K562 (cell line): ENCODE results near the gene CROCC2. TPM values are rescaled to one million over a fixed set of nuclear protein-coding genes. Genes with fewer than 3 reads are reported as not detected.

Source experiments
- ASH1L ChIP-seq: fragments of 450-650 bp; IDR thresholded peaks from 2 replicates; pipeline ENCODE4 v1.6.1; 2018; ENCODE audit warnings: borderline replicate concordance, mild to moderate bottlenecking, low read depth; ENCODE audit not compliant: partially characterized antibody
- CXXC5 ChIP-seq: fragments of 250-450 bp; sonication (Bioruptor Pico); IDR thresholded peaks from 2 replicates; pipeline ENCODE4 v1.8.0; 2022; ENCODE audit warnings: inconsistent platforms, mild to moderate bottlenecking, moderate library complexity
- EP300 ChIP-seq: IDR thresholded peaks from 2 replicates; pipeline ENCODE4 v1.6.1; 2012; ENCODE audit warnings: low read length, improper control_type of control experiment
- HMG20B ChIP-seq: fragments of 250-450 bp; sonication (Bioruptor Pico); IDR thresholded peaks from 2 replicates; pipeline ENCODE4 v1.5.0; 2021; ENCODE audit warnings: mild to moderate bottlenecking
- MTF1 ChIP-seq: fragments of 250-450 bp; sonication (Bioruptor Pico); IDR thresholded peaks from 2 replicates; pipeline ENCODE4 v1.9.0; 2021; ENCODE audit warnings: moderate library complexity, mild to moderate bottlenecking, inconsistent platforms, borderline replicate concordance
- RAD51 ChIP-seq: fragments of 450-650 bp; IDR thresholded peaks from 2 replicates; pipeline ENCODE4 v1.7.1; 2016; ENCODE audit warnings: low read depth, mild to moderate bottlenecking, borderline replicate concordance
- RBFOX2 ChIP-seq: fragments of 200-400 bp; formaldehyde crosslinking; IDR thresholded peaks from 2 replicates; pipeline ENCODE4 v1.6.1; 2017; ENCODE audit warnings: low read depth, mild to moderate bottlenecking, low read length, moderate library complexity
- SMC3 ChIP-seq: conservative IDR thresholded peaks from 2 replicates; pipeline ENCODE4 v1.6.1; 2011; ENCODE audit warnings: low read depth, low read length, improper control_type of control experiment; ENCODE audit not compliant: insufficient read depth
- TEAD1 ChIP-seq, 2 experiments: fragments of 450-650 bp in 1 of 2; sonication (generic) in 1 of 2; formaldehyde crosslinking; IDR thresholded peaks; 2 replicates each; pipeline versions ENCODE4 v1.4.0 to v1.8.0; 2020 to 2022; ENCODE audit warnings: mild to moderate bottlenecking in 2 of 2, missing genetic modification reagents in 1 of 2
- ZEB2 ChIP-seq: fragments of 450-650 bp; IDR thresholded peaks from 2 replicates; pipeline ENCODE4 v1.6.1; 2016
- ZNF282 ChIP-seq: sonication (generic); formaldehyde crosslinking; IDR thresholded peaks from 2 replicates; pipeline ENCODE4 v1.8.1; 2023; ENCODE audit warnings: missing genetic modification reagents
- polyA plus RNA-seq, 8 experiments: library from polyadenylated mRNA; depleted of rRNA in 4 of 8; stranded (reverse) in 5 of 8; unstranded in 3 of 8; fragments of >200 nt; fragmentation: Nextera tagmentation in 2 of 8; fragmentation: Illumina TruSeq in 1 of 8; extraction: Ambion mirVana in 2 of 8; extraction: Trizol in 1 of 8; gene quantifications; 2 replicates each; pipeline versions ENCODE4 v1.2.1 to v1.2.3, GENCODE V29; 2011 to 2014; ENCODE audit warnings: inconsistent platforms in 1 of 8, missing spikeins in 1 of 8
- total RNA-seq, 7 experiments: library from RNA; depleted of rRNA in 6 of 7; stranded (reverse); fragments of >200 nt in 6 of 7; fragmentation: Illumina TruSeq in 2 of 7; extraction: Trizol in 2 of 7; gene quantifications; 2 replicates each; pipeline versions ENCODE4 v1.2.1 to v1.2.3, GENCODE V29; 2011 to 2021; ENCODE audit warnings: low replicate concordance in 1 of 7
- TF ChIP-seq, protein P1 (sequence below): fragments of 250-450 bp; sonication (Bioruptor Pico); IDR thresholded peaks from 2 replicates; pipeline ENCODE4 v1.5.0; 2021; ENCODE audit warnings: mild to moderate bottlenecking, borderline replicate concordance

CROCC2 gene
- total and polyA plus RNA-seq, 9 of the 15 experiments (the other 6 are each of a cell fraction or from before 2014, with no cell fraction given), result not detected

DNA sequence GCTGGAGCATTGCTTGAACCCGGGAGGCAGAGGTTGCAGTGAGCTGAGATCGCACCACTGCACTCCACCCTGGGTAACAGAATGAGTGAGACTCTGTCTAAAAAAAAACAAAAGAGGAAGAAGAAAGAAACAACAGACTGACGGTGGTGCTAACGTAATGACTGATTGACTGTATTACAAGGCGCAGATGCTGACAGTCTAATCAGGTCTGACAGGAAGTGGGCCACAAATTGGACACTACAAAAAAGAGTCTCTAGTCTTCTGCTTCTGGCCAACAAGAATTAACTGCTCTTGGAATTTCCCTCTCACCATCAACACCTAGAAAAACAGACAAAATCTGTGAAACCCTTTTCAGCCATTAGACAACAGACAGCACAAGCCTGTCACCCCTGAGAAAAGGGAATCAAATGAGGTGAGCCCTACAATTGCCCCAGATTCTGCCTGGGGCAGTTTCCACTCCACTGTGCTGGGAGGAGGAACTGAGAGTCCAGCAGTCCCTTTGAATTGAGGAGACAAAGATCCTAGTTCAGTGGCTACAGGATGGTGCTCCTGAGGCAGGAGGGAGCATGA is 135.5 kb downstream of the CROCC2 start (continued):
- TF ChIP-seq HMG20B (CRISPR knock-in tag), result no peak
- TF ChIP-seq ZEB2, result no peak
- TF ChIP-seq SMC3, result no peak
- TF ChIP-seq EP300, result no peak
- no peak for TF ChIP-seq RAD51
- no peak for TF ChIP-seq RBFOX2
- TF ChIP-seq TEAD1 (CRISPR knock-in tag; IDR thresholded peaks at IDR 0.05), result no peak
- TF ChIP-seq ASH1L, result no peak
- TF ChIP-seq ZNF282, result no peak
- TF ChIP-seq, protein P1, sequence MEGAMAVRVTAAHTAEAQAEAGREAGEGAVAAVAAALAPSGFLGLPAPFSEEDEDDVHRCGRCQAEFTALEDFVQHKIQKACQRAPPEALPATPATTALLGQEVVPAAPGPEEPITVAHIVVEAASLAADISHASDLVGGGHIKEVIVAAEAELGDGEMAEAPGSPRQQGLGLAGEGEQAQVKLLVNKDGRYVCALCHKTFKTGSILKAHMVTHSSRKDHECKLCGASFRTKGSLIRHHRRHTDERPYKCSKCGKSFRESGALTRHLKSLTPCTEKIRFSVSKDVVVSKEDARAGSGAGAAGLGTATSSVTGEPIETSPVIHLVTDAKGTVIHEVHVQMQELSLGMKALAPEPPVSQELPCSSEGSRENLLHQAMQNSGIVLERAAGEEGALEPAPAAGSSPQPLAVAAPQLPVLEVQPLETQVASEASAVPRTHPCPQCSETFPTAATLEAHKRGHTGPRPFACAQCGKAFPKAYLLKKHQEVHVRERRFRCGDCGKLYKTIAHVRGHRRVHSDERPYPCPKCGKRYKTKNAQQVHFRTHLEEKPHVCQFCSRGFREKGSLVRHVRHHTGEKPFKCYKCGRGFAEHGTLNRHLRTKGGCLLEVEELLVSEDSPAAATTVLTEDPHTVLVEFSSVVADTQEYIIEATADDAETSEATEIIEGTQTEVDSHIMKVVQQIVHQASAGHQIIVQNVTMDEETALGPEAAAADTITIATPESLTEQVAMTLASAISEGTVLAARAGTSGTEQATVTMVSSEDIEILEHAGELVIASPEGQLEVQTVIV, result no peak
- no peak for TF ChIP-seq MTF1 (CRISPR knock-in tag)
- TF ChIP-seq CXXC5 (CRISPR knock-in tag), result no peak

Other genes with a start within 250 kb of the CROCC2 start
Only the 7 nearest of the 9 such genes appear.
- not detected in 2 replicates for gene AQP12B, start 223.5 kb upstream of the CROCC2 start, total RNA-seq (2014; rRNA removed)
- not detected in 2 replicates for gene AQP12B, start 223.5 kb upstream of the CROCC2 start, total RNA-seq (2014; rRNA removed; fragmentation: Illumina TruSeq; extraction: Trizol)
- not detected in 2 replicates for gene AQP12B, start 223.5 kb upstream of the CROCC2 start, total RNA-seq (2015; rRNA removed; fragmentation: Illumina TruSeq; extraction: Trizol)
- not detected in 2 replicates for gene AQP12B, start 223.5 kb upstream of the CROCC2 start, total RNA-seq (2021)
- not detected in 2 replicates for gene AQP12B, start 223.5 kb upstream of the CROCC2 start, polyA plus RNA-seq (2011; rRNA removed)
- not detected in 2 replicates for gene AQP12B, start 223.5 kb upstream of the CROCC2 start, polyA plus RNA-seq (2014; fragmentation: Illumina TruSeq; extraction: Trizol)
- not detected for gene AQP12B, start 223.5 kb upstream of the CROCC2 start, polyA plus RNA-seq (2014; fragmentation: Nextera tagmentation; extraction: Ambion mirVana)
- gene AQP12B, start 223.5 kb upstream of the CROCC2 start, polyA plus RNA-seq (2014; rRNA removed), result not detected in 2 replicates
- gene AQP12A, start 214.5 kb upstream of the CROCC2 start, total RNA-seq (2014; rRNA removed), result not detected in 2 replicates
- not detected in 2 replicates for gene AQP12A, start 214.5 kb upstream of the CROCC2 start, total RNA-seq (2014; rRNA removed; fragmentation: Illumina TruSeq; extraction: Trizol)
- gene AQP12A, start 214.5 kb upstream of the CROCC2 start, total RNA-seq (2015; rRNA removed; fragmentation: Illumina TruSeq; extraction: Trizol), result not detected in 2 replicates
- gene AQP12A, start 214.5 kb upstream of the CROCC2 start, total RNA-seq (2021), result not detected in 2 replicates
- gene AQP12A, start 214.5 kb upstream of the CROCC2 start, polyA plus RNA-seq (2011; rRNA removed), result not detected in 2 replicates
- not detected in 2 replicates for gene AQP12A, start 214.5 kb upstream of the CROCC2 start, polyA plus RNA-seq (2014; fragmentation: Illumina TruSeq; extraction: Trizol)
- gene AQP12A, start 214.5 kb upstream of the CROCC2 start, polyA plus RNA-seq (2014; fragmentation: Nextera tagmentation; extraction: Ambion mirVana), result not detected
- gene AQP12A, start 214.5 kb upstream of the CROCC2 start, polyA plus RNA-seq (2014; rRNA removed), result not detected in 2 replicates
- 0.29 and 0.59 TPM in 2 replicates for gene KIF1A, start 86.1 kb upstream of the CROCC2 start, total RNA-seq (2014; rRNA removed)
- gene KIF1A, start 86.1 kb upstream of the CROCC2 start, total RNA-seq (2014; rRNA removed; fragmentation: Illumina TruSeq; extraction: Trizol), result 0.33 TPM in 1 of 2 replicates, not detected in the other
- gene KIF1A, start 86.1 kb upstream of the CROCC2 start, total RNA-seq (2015; rRNA removed; fragmentation: Illumina TruSeq; extraction: Trizol), result 0.07 and 0.11 TPM in 2 replicates
- 0.94 and 1.4 TPM in 2 replicates for gene KIF1A, start 86.1 kb upstream of the CROCC2 start, total RNA-seq (2021)
- gene KIF1A, start 86.1 kb upstream of the CROCC2 start, polyA plus RNA-seq (2011; rRNA removed), result 0.39 and 0.45 TPM in 2 replicates
- gene KIF1A, start 86.1 kb upstream of the CROCC2 start, polyA plus RNA-seq (2014; fragmentation: Illumina TruSeq; extraction: Trizol), result 0.39 and 1.1 TPM in 2 replicates
- gene KIF1A, start 86.1 kb upstream of the CROCC2 start, polyA plus RNA-seq (2014; fragmentation: Nextera tagmentation; extraction: Ambion mirVana), result not detected
- gene KIF1A, start 86.1 kb upstream of the CROCC2 start, polyA plus RNA-seq (2014; rRNA removed), result 0.12 and 0.15 TPM in 2 replicates
- not detected in 2 replicates for gene AGXT, start 37.5 kb upstream of the CROCC2 start, total RNA-seq (2014; rRNA removed)
- gene AGXT, start 37.5 kb upstream of the CROCC2 start, total RNA-seq (2014; rRNA removed; fragmentation: Illumina TruSeq; extraction: Trizol), result not detected in 2 replicates
- not detected in 2 replicates for gene AGXT, start 37.5 kb upstream of the CROCC2 start, total RNA-seq (2015; rRNA removed; fragmentation: Illumina TruSeq; extraction: Trizol)
- 0.18 TPM in 2 replicates for gene AGXT, start 37.5 kb upstream of the CROCC2 start, total RNA-seq (2021)
- not detected in 2 replicates for gene AGXT, start 37.5 kb upstream of the CROCC2 start, polyA plus RNA-seq (2011; rRNA removed)
- gene AGXT, start 37.5 kb upstream of the CROCC2 start, polyA plus RNA-seq (2014; fragmentation: Illumina TruSeq; extraction: Trizol), result not detected in 2 replicates
- gene AGXT, start 37.5 kb upstream of the CROCC2 start, polyA plus RNA-seq (2014; fragmentation: Nextera tagmentation; extraction: Ambion mirVana), result not detected
- not detected in 2 replicates for gene AGXT, start 37.5 kb upstream of the CROCC2 start, polyA plus RNA-seq (2014; rRNA removed)
- not detected in 2 replicates for gene MAB21L4, start 10.2 kb upstream of the CROCC2 start, total RNA-seq (2014; rRNA removed)
- gene MAB21L4, start 10.2 kb upstream of the CROCC2 start, total RNA-seq (2014; rRNA removed; fragmentation: Illumina TruSeq; extraction: Trizol), result not detected in 2 replicates
- gene MAB21L4, start 10.2 kb upstream of the CROCC2 start, total RNA-seq (2015; rRNA removed; fragmentation: Illumina TruSeq; extraction: Trizol), result not detected in 2 replicates
- not detected in 2 replicates for gene MAB21L4, start 10.2 kb upstream of the CROCC2 start, total RNA-seq (2021)
- 0.05 TPM in 1 of 2 replicates, not detected in the other for gene MAB21L4, start 10.2 kb upstream of the CROCC2 start, polyA plus RNA-seq (2011; rRNA removed)
- 0.07 TPM in 1 of 2 replicates, not detected in the other for gene MAB21L4, start 10.2 kb upstream of the CROCC2 start, polyA plus RNA-seq (2014; fragmentation: Illumina TruSeq; extraction: Trizol)
- gene MAB21L4, start 10.2 kb upstream of the CROCC2 start, polyA plus RNA-seq (2014; fragmentation: Nextera tagmentation; extraction: Ambion mirVana), result not detected
- gene MAB21L4, start 10.2 kb upstream of the CROCC2 start, polyA plus RNA-seq (2014; rRNA removed), result 0.03 TPM in 1 of 2 replicates, not detected in the other
- gene SNED1, start 92.3 kb downstream of the CROCC2 start, total RNA-seq (2014; rRNA removed), result not detected in 2 replicates
- gene SNED1, start 92.3 kb downstream of the CROCC2 start, total RNA-seq (2014; rRNA removed; fragmentation: Illumina TruSeq; extraction: Trizol), result not detected in 2 replicates
- not detected in 2 replicates for gene SNED1, start 92.3 kb downstream of the CROCC2 start, total RNA-seq (2015; rRNA removed; fragmentation: Illumina TruSeq; extraction: Trizol)
- 0.02 and 0.07 TPM in 2 replicates for gene SNED1, start 92.3 kb downstream of the CROCC2 start, total RNA-seq (2021)
- 0.06 TPM in 1 of 2 replicates, not detected in the other for gene SNED1, start 92.3 kb downstream of the CROCC2 start, polyA plus RNA-seq (2011; rRNA removed)
- gene SNED1, start 92.3 kb downstream of the CROCC2 start, polyA plus RNA-seq (2014; fragmentation: Illumina TruSeq; extraction: Trizol), result not detected in 2 replicates
- under 1 TPM; 0.03 to 0.04 TPM for gene SNED1, start 92.3 kb downstream of the CROCC2 start, polyA plus RNA-seq (2014; fragmentation: Nextera tagmentation; extraction: Ambion mirVana)
- gene SNED1, start 92.3 kb downstream of the CROCC2 start, polyA plus RNA-seq (2014; rRNA removed), result 0.03 TPM in 1 of 2 replicates, not detected in the other
- gene MTERF4, start 196.0 kb downstream of the CROCC2 start, total RNA-seq (2014; rRNA removed), result 15.6 and 19.7 TPM in 2 replicates
- gene MTERF4, start 196.0 kb downstream of the CROCC2 start, total RNA-seq (2014; rRNA removed; fragmentation: Illumina TruSeq; extraction: Trizol), result 21.2 and 25.4 TPM in 2 replicates
- gene MTERF4, start 196.0 kb downstream of the CROCC2 start, total RNA-seq (2015; rRNA removed; fragmentation: Illumina TruSeq; extraction: Trizol), result 22.8 and 23.6 TPM in 2 replicates
- gene MTERF4, start 196.0 kb downstream of the CROCC2 start, total RNA-seq (2021), result 15.3 and 16.4 TPM in 2 replicates
- 19.5 and 29.6 TPM in 2 replicates for gene MTERF4, start 196.0 kb downstream of the CROCC2 start, polyA plus RNA-seq (2011; rRNA removed)
- 26.7 and 28.1 TPM in 2 replicates for gene MTERF4, start 196.0 kb downstream of the CROCC2 start, polyA plus RNA-seq (2014; fragmentation: Illumina TruSeq; extraction: Trizol)
- gene MTERF4, start 196.0 kb downstream of the CROCC2 start, polyA plus RNA-seq (2014; fragmentation: Nextera tagmentation; extraction: Ambion mirVana), result 10 to 100 TPM; 15.8 to 20.9 TPM
- gene MTERF4, start 196.0 kb downstream of the CROCC2 start, polyA plus RNA-seq (2014; rRNA removed), result 24.7 and 36.8 TPM in 2 replicates